KMS-11 (cell line): Measurements from ENCODE around the gene HES2.

ENCODE experiments used
- H2AFZ ChIP-seq: fragments of 200-600 bp; sonication (generic); 2 replicates; pipeline ENCODE4 v1.6.1; 2016; ENCODE audit warnings: antibody characterized with exemption, mixed run types, low read depth
- H3K27ac ChIP-seq: fragments of 200-600 bp; sonication (generic); 2 replicates; pipeline ENCODE4 v1.6.1; 2016; ENCODE audit warnings: mild to moderate bottlenecking, mixed run types
- H3K27me3 ChIP-seq: fragments of 200-600 bp; sonication (generic); 2 replicates; pipeline ENCODE4 v1.6.1; 2017; ENCODE audit warnings: mild to moderate bottlenecking, low read depth, mixed run types, moderate library complexity; ENCODE audit not compliant: insufficient read depth
- H3K36me3 ChIP-seq: fragments of 200-600 bp; sonication (generic); 2 replicates; pipeline ENCODE4 v1.6.1; 2017; ENCODE audit warnings: mild to moderate bottlenecking, mixed run types; ENCODE audit not compliant: insufficient read depth
- H3K4me1 ChIP-seq: fragments of 200-600 bp; sonication (generic); 2 replicates; pipeline ENCODE4 v1.6.1; 2016; ENCODE audit warnings: mild to moderate bottlenecking, low read depth, mixed run types; ENCODE audit not compliant: poor library complexity, severe bottlenecking
- H3K4me2 ChIP-seq: fragments of 200-600 bp; sonication (generic); 2 replicates; pipeline ENCODE4 v1.7.0; 2016; ENCODE audit warnings: mild to moderate bottlenecking, mixed run types
- H3K4me3 ChIP-seq: fragments of 200-600 bp; sonication (generic); IDR thresholded peaks from 2 replicates; pipeline ENCODE4 v1.6.1; 2017; ENCODE audit warnings: low read depth, low read length, mixed read lengths; ENCODE audit not compliant: insufficient read depth
- H3K79me2 ChIP-seq: fragments of 200-600 bp; sonication (generic); 2 replicates; pipeline ENCODE4 v1.6.1; 2016; ENCODE audit warnings: low read depth, mixed run types; ENCODE audit not compliant: insufficient read depth
- H3K9ac ChIP-seq: fragments of 200-600 bp; sonication (generic); 2 replicates; pipeline ENCODE4 v1.6.1; 2016; ENCODE audit warnings: mild to moderate bottlenecking, mixed run types
- H4K20me1 ChIP-seq: fragments of 200-600 bp; sonication (generic); 2 replicates; pipeline ENCODE4 v1.6.1; 2016; ENCODE audit warnings: mild to moderate bottlenecking, mixed run types; ENCODE audit not compliant: insufficient read depth
- TF ChIP-seq, protein P1 (sequence below): fragments of 200-600 bp; sonication (generic); conservative IDR thresholded peaks from 2 replicates; pipeline ENCODE4 v1.6.1; 2017; ENCODE audit warnings: low read depth, mild to moderate bottlenecking, antibody characterized with exemption, low read length, moderate library complexity, mixed read lengths

The HES2 gene

DNA sequence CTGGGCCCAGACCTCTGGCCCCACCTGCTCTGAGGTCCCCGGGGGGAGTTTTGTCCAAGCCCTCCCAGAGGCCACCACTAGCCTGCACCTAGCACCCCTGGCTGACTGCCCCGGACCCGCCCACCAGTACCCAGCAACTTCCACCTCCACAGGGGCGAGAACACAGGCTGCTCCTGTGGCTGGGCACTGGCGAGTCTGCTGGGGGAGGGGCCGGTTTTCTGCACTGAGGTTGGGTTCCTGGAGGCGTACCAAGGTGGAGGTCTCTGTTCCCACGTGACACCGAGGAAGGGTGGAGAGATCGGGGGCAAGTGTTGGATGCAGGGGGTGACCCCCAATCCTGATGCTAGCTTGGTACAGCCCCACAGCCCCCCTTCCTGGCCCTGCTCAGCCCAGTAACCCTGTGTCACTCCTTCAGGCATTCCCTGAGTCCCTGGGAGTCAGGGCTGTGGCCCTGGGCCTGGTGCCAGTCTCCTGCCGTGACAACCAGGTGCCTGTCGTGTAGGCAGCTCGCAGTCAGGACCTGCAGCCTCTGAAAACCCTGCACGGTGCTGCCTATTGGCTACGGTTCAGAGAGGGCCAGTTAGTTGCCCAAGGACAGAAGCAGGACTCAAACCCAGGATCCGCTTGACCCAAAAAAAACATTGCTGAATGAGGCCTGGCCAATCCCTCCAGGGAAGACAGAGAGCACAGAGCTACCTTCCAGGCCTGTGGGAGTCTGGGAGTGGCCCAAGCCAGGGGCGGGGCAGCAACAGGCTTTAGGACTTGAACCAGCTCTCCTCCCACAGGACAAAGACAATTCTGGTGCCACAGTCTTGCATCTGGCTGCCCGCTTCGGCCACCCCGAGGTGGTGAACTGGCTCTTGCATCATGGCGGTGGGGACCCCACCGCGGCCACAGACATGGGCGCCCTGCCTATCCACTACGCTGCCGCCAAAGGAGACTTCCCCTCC, 8.0 kb upstream of the HES2 start:
- H3K4me1 ChIP-seq: no peaks in the 10 kb centered on the region
- H3K27me3 ChIP-seq: peaks cover 86% of the 10 kb centered on the region
- H3K36me3 ChIP-seq: no peaks in the 10 kb centered on the region
- H3K27ac ChIP-seq: no peak overlapping the region
- no peaks in the 10 kb centered on the region for H3K79me2 ChIP-seq
- H3K4me3 ChIP-seq: no peak overlapping the region
- no peak overlapping the region for H3K4me2 ChIP-seq
- no peak overlapping the region for H2AFZ ChIP-seq
- TF ChIP-seq, protein P1, sequence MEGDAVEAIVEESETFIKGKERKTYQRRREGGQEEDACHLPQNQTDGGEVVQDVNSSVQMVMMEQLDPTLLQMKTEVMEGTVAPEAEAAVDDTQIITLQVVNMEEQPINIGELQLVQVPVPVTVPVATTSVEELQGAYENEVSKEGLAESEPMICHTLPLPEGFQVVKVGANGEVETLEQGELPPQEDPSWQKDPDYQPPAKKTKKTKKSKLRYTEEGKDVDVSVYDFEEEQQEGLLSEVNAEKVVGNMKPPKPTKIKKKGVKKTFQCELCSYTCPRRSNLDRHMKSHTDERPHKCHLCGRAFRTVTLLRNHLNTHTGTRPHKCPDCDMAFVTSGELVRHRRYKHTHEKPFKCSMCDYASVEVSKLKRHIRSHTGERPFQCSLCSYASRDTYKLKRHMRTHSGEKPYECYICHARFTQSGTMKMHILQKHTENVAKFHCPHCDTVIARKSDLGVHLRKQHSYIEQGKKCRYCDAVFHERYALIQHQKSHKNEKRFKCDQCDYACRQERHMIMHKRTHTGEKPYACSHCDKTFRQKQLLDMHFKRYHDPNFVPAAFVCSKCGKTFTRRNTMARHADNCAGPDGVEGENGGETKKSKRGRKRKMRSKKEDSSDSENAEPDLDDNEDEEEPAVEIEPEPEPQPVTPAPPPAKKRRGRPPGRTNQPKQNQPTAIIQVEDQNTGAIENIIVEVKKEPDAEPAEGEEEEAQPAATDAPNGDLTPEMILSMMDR: no peak
- no peaks in the 10 kb centered on the region for H4K20me1 ChIP-seq
- no peak overlapping the region for H3K9ac ChIP-seq

DNA sequence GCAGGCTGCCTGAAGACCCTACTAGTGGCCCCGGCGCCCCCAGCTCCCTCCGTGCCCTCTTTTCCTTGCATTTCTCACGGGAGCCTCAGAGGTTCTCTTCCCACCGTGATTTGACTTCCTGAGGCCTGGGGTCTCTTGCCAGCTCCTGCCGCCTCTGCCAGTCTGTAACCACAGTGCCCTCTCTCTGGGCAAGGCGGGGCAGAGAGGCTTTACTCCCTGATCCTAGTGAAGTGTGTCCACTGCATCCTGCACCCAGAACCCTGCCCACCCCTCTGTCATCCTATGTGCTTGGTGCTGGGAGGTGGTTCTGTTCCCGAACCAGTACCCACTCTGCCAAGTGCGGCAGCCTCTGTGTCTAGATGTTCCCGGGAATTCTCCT, 7.2 kb upstream of the HES2 start:
- TF ChIP-seq, protein P1: no peak
- H2AFZ ChIP-seq: no peak overlapping the region
- H3K4me2 ChIP-seq: no peak overlapping the region
- no peaks in the 10 kb centered on the region for H4K20me1 ChIP-seq
- H3K27ac ChIP-seq: no peak overlapping the region
- no peaks in the 10 kb centered on the region for H3K4me1 ChIP-seq
- H3K9ac ChIP-seq: no peak overlapping the region
- H3K27me3 ChIP-seq: peaks cover 85% of the 10 kb centered on the region
- no peaks in the 10 kb centered on the region for H3K36me3 ChIP-seq
- H3K4me3 ChIP-seq: no peak overlapping the region
- no peaks in the 10 kb centered on the region for H3K79me2 ChIP-seq

DNA sequence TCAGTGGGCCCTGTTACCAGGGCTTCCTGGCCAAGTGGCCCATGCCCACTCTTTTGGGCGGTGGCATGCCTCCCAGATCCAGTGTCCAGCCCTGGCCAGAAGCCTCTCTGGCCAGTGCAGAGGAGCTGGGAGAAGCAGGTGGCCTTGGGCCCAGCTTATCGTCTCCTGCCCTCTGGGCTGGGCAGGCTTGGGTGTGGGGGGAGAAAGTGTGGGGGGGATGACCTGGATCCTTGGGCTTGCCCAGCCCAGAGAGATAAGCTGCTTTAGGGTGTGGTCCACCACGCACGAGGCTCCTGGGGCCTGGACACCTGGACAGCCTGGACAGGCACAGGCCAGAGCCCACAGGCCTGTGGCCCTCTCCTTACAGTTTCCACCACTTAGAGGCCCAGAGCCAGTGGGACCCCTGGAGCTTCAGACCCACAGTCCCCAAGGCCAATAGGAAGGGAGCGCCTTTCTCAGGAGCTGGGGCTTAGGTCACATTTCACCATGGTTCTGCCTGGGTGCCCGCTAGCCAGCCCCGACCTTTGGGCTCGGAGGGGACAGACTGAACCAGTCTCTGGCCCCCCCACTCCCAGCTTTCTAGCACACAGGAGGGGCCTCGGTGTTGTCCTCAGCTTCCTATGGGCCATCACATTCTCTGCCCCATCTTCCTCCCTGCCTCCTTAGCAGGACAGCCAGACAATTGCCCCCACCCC, 6.7 kb upstream of the HES2 start:
- Histone ChIP-seq H3K36me3 (no peaks in the 10 kb centered on the region), H4K20me1 (no peaks in the 10 kb centered on the region), H3K4me1 (no peaks in the 10 kb centered on the region), H2AFZ (no peak overlapping the region), H3K9ac (no peak overlapping the region), H3K79me2 (no peaks in the 10 kb centered on the region), H3K27ac (no peak overlapping the region), H3K4me2 (no peak overlapping the region), H3K27me3 (peaks cover 90% of the 10 kb centered on the region), H3K4me3 (no peak overlapping the region)
- TF ChIP-seq, protein P1: no peak

DNA sequence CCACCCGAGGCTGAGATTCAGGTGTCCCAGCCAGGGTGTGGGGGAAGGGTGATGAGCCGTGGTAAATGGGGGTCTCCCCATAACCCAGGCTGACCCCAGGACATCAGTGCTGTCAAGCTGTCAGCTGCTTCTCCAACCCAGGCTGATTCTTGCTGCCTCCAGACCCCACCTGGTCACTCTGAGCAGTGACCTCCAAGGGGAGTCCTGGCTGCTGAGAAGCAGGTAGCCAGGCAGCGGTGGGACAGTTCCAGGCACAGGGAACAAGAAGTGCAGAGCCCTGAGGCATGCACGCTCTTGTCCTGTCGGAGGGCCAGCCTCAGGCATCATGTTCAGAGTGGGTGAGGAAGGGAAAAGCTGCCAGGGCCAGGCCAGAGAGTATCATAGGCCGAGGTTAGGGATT, 5.9 kb upstream of the HES2 start:
- TF ChIP-seq, protein P1: no peak
- Histone ChIP-seq H3K4me1 (no peaks in the 10 kb centered on the region), H3K79me2 (no peaks in the 10 kb centered on the region), H2AFZ (no peak overlapping the region), H3K27ac (no peak overlapping the region), H3K9ac (no peak overlapping the region), H3K27me3 (peaks cover 91% of the 10 kb centered on the region), H3K4me3 (no peak overlapping the region), H3K4me2 (no peak overlapping the region), H4K20me1 (no peaks in the 10 kb centered on the region), H3K36me3 (no peaks in the 10 kb centered on the region)
